H1 (cell line): ENCODE results near the gene COMT. TPM values are rescaled to one million over a fixed set of nuclear protein-coding genes. Genes with fewer than 3 reads are reported as not detected.

Experiments
- CTCF ChIA-PET: fragments of 300-600 bp; sonication (Branson Sonifier 250); formaldehyde crosslinking; loops from one replicate; lab custom pipeline; 2021; ENCODE audit not compliant: partially characterized antibody; lab: Charles Lee
- POLR2A ChIA-PET: fragments of 300-600 bp; sonication (Branson Sonifier 250); formaldehyde crosslinking; loops from one replicate; lab custom pipeline; 2021; ENCODE audit warnings: inconsistent platforms; ENCODE audit not compliant: partially characterized antibody; lab: Charles Lee
- DNase-seq, 2 experiments: peaks; one replicate each; pipeline versions ENCODE4 v3.0.0 to v3.0.0-alpha.2; 2010 to 2022; ENCODE audit warnings: low spot score in 2 of 2, low read depth in 1 of 2, mixed read lengths in 1 of 2
- FAIRE-seq: peaks from 2 replicates; lab custom pipeline; 2011; peaks lifted over from hg19 to GRCh38; lab: Jason Lieb, UNC
- H2AFZ ChIP-seq: 2 replicates; pipeline ENCODE4 v1.8.1; 2012; ENCODE audit warnings: low read length, inconsistent platforms
- H2AK5ac ChIP-seq: 2 replicates; pipeline ENCODE4 v1.6.1; 2013; ENCODE audit warnings: low read depth, low read length
- H2BK120ac ChIP-seq: replicated peaks from 2 replicates; pipeline ENCODE3; 2013; ENCODE audit warnings: low read depth, low read length, inconsistent platforms
- H2BK12ac ChIP-seq: 2 replicates; pipeline ENCODE4 v1.6.1; 2013; ENCODE audit warnings: low read depth, low read length
- H2BK15ac ChIP-seq: 2 replicates; pipeline ENCODE4 v1.6.1; 2013; ENCODE audit warnings: low read length
- H2BK20ac ChIP-seq: 2 replicates; pipeline ENCODE4 v1.6.1; 2013; ENCODE audit warnings: low read length
- H2BK5ac ChIP-seq: 2 replicates; pipeline ENCODE4 v1.6.1; 2013; ENCODE audit warnings: low read depth, low read length
- H3K14ac ChIP-seq: 2 replicates; pipeline ENCODE4 v1.6.1; 2013; ENCODE audit warnings: inconsistent platforms; ENCODE audit not compliant: insufficient read length
- H3K18ac ChIP-seq: 2 replicates; pipeline ENCODE4 v1.6.1; 2013; ENCODE audit warnings: low read length; ENCODE audit errors: extremely low read depth
- H3K23ac ChIP-seq: 2 replicates; pipeline ENCODE4 v1.6.1; 2013; ENCODE audit warnings: inconsistent platforms; ENCODE audit not compliant: insufficient read length
- H3K23me2 ChIP-seq: 2 replicates; pipeline ENCODE4 v1.6.1; 2013; ENCODE audit warnings: low read depth, low read length
- H3K27ac ChIP-seq: 2 replicates; pipeline ENCODE4 v1.6.1; 2011; ENCODE audit warnings: low read depth, low read length, inconsistent platforms
- H3K27me3 ChIP-seq, 4 experiments: replicated peaks in 1 of 4; 1 replicate in 1 of 4; 2 replicates in 3 of 4; pipeline versions ENCODE4 v1.6.1 to v1.8.1; 2011 to 2013; ENCODE audit warnings: low read length in 3 of 4, mild to moderate bottlenecking in 3 of 4, inconsistent platforms in 2 of 4, mixed read lengths in 2 of 4, moderate library complexity in 1 of 4; ENCODE audit not compliant: control insufficient read depth in 3 of 4, insufficient read depth in 3 of 4; ENCODE audit errors: extremely low read depth in 1 of 4
- H3K36me3 ChIP-seq, 4 experiments: 2 replicates each; pipeline versions ENCODE4 v1.6.1 to v1.8.1; 2011 to 2013; ENCODE audit warnings: mild to moderate bottlenecking in 4 of 4, low read length in 3 of 4, moderate library complexity in 2 of 4, control low read depth in 1 of 4, inconsistent platforms in 1 of 4; ENCODE audit not compliant: insufficient read depth in 4 of 4, control insufficient read depth in 2 of 4
- H3K4ac ChIP-seq: replicated peaks from 2 replicates; pipeline ENCODE3; 2013; ENCODE audit warnings: low read length, low read depth, mixed read lengths, inconsistent platforms; ENCODE audit not compliant: insufficient read length
- H3K4me1 ChIP-seq, 4 experiments: replicated peaks in 1 of 4; 1 replicate in 1 of 4; 2 replicates in 3 of 4; pipeline versions ENCODE4 v1.6.1 to v1.8.1; 2011 to 2013; ENCODE audit warnings: low read length in 3 of 4, inconsistent platforms in 2 of 4, mixed read lengths in 1 of 4; ENCODE audit not compliant: insufficient read depth in 4 of 4, control insufficient read depth in 3 of 4
- H3K4me2 ChIP-seq, 2 experiments: 2 replicates each; pipeline versions ENCODE4 v1.6.1 to v1.8.1; 2011 to 2013; ENCODE audit warnings: low read depth in 2 of 2, low read length in 2 of 2, control low read depth in 1 of 2, inconsistent platforms in 1 of 2, mild to moderate bottlenecking in 1 of 2; ENCODE audit not compliant: insufficient read depth in 1 of 2
- H3K4me3 ChIP-seq, 4 experiments: fragments of 200-600, 300-600 bp in 1 of 4; sonication (generic), shearing (Covaris generic), sonication (Bioruptor Twin) in 1 of 4; 2 replicates each; pipeline versions ENCODE4 v1.5.1 to v1.8.1; 2011 to 2016; ENCODE audit warnings: low read length in 4 of 4, low read depth in 3 of 4, control low read depth in 2 of 4, inconsistent platforms in 2 of 4, mild to moderate bottlenecking in 2 of 4, mixed read lengths in 1 of 4, moderate library complexity in 1 of 4; ENCODE audit not compliant: insufficient read depth in 2 of 4; ENCODE audit errors: extremely low read depth in 1 of 4
- H3K56ac ChIP-seq: replicated peaks from 2 replicates; pipeline ENCODE3; 2013; ENCODE audit warnings: low read depth, mild to moderate bottlenecking, mixed read lengths, low read length, inconsistent platforms; ENCODE audit not compliant: insufficient read length
- H3K79me1 ChIP-seq: 2 replicates; pipeline ENCODE4 v1.6.1; 2013; ENCODE audit warnings: low read depth, low read length, control low read depth
- H3K79me2 ChIP-seq, 2 experiments: 2 replicates each; pipeline versions ENCODE4 v1.6.1 to v1.8.1; 2012 to 2013; ENCODE audit warnings: low read length in 2 of 2, mild to moderate bottlenecking in 2 of 2, inconsistent platforms in 1 of 2; ENCODE audit not compliant: insufficient read depth in 2 of 2, control insufficient read depth in 1 of 2
- H3K9ac ChIP-seq, 4 experiments: replicated peaks in 1 of 4; 1 replicate in 1 of 4; 2 replicates in 3 of 4; pipeline versions ENCODE4 v1.6.1 to v1.8.1; 2011 to 2013; ENCODE audit warnings: low read depth in 3 of 4, low read length in 3 of 4, control low read depth in 2 of 4, mild to moderate bottlenecking in 2 of 4, moderate library complexity in 2 of 4, inconsistent platforms in 1 of 4; ENCODE audit errors: extremely low read depth in 1 of 4
- H3K9me3 ChIP-seq, 2 experiments: 2 replicates each; pipeline versions ENCODE4 v1.6.1 to v1.8.1; 2012 to 2013; ENCODE audit warnings: mild to moderate bottlenecking in 2 of 2, moderate library complexity in 2 of 2, control low read depth in 1 of 2, inconsistent platforms in 1 of 2, low read depth in 1 of 2, low read length in 1 of 2, mixed read lengths in 1 of 2; ENCODE audit not compliant: insufficient read depth in 2 of 2
- H4K20me1 ChIP-seq, 2 experiments: replicated peaks in 1 of 2; 2 replicates each; pipeline versions ENCODE3 to v1.8.1; 2011 to 2013; ENCODE audit warnings: inconsistent platforms in 2 of 2, low read length in 2 of 2, mild to moderate bottlenecking in 1 of 2; ENCODE audit not compliant: insufficient read depth in 2 of 2, control insufficient read depth in 1 of 2
- H4K5ac ChIP-seq: 2 replicates; pipeline ENCODE4 v1.6.1; 2013; ENCODE audit warnings: low read length, low read depth, mixed read lengths, inconsistent platforms; ENCODE audit not compliant: insufficient read length
- H4K8ac ChIP-seq: 2 replicates; pipeline ENCODE4 v1.8.0; 2013; ENCODE audit warnings: mild to moderate bottlenecking, moderate library complexity, low read length, inconsistent platforms; ENCODE audit not compliant: insufficient read depth; ENCODE audit errors: extremely low read depth
- H4K91ac ChIP-seq: replicated peaks from 2 replicates; pipeline ENCODE3; 2013; ENCODE audit warnings: low read length, mixed read lengths, inconsistent platforms; ENCODE audit not compliant: insufficient read length
- ATF2 ChIP-seq: IDR thresholded peaks from 2 replicates; pipeline ENCODE4 v1.6.1; 2012; ENCODE audit warnings: low read length, inconsistent platforms
- BACH1 ChIP-seq: IDR thresholded peaks from 2 replicates; pipeline ENCODE4 v1.6.1; 2012; ENCODE audit warnings: low read length, improper control_type of control experiment
- CBX5 ChIP-seq: fragments of 300-800, 300-1000 bp; sonication (generic); IDR thresholded peaks from 2 replicates; pipeline ENCODE4 v1.7.1; 2016; ENCODE audit warnings: antibody characterized with exemption, low read length, low read depth
- CEBPB ChIP-seq: IDR thresholded peaks from 2 replicates; pipeline ENCODE4 v1.6.1; 2012; ENCODE audit warnings: low read depth, low read length
- CHD2 ChIP-seq: IDR thresholded peaks from 2 replicates; pipeline ENCODE4 v1.6.1; 2012; ENCODE audit warnings: low read length, improper control_type of control experiment
- CTBP2 ChIP-seq: IDR thresholded peaks from 2 replicates; pipeline ENCODE4 v1.7.0; 2011; ENCODE audit warnings: borderline replicate concordance, mild to moderate bottlenecking, moderate library complexity, mixed read lengths, low read length; ENCODE audit not compliant: insufficient read depth, insufficient read length
- EP300 ChIP-seq, 2 experiments: IDR thresholded peaks; 1 replicate in 1 of 2; 2 replicates in 1 of 2; pipeline ENCODE4 v1.6.1; 2011 to 2012; ENCODE audit warnings: low read depth in 2 of 2, low read length in 2 of 2, mild to moderate bottlenecking in 2 of 2, borderline replicate concordance in 1 of 2, inconsistent platforms in 1 of 2, moderate library complexity in 1 of 2
- FOSL1 ChIP-seq: IDR thresholded peaks from 2 replicates; pipeline ENCODE4 v1.6.1; 2011; ENCODE audit warnings: mild to moderate bottlenecking, low read depth, low read length, moderate library complexity; ENCODE audit not compliant: insufficient read depth
- HDAC6 ChIP-seq: IDR thresholded peaks from one replicate; pipeline ENCODE4 v1.7.1; 2012; ENCODE audit warnings: low read depth, mild to moderate bottlenecking, inconsistent platforms, low read length, moderate library complexity
- PHF8 ChIP-seq: fragments of 200-600 bp; sonication (generic); conservative IDR thresholded peaks from 2 replicates; pipeline ENCODE4 v1.7.1; 2012; ENCODE audit warnings: low read depth, mild to moderate bottlenecking, inconsistent platforms, low read length, moderate library complexity
- SP1 ChIP-seq: IDR thresholded peaks from 2 replicates; pipeline ENCODE4 v1.6.1; 2011; ENCODE audit warnings: low read depth, low read length
- SRF ChIP-seq: IDR thresholded peaks from 2 replicates; pipeline ENCODE4 v1.6.1; 2011; ENCODE audit warnings: mild to moderate bottlenecking, low read depth, low read length, moderate library complexity
- TBP ChIP-seq: IDR thresholded peaks from 2 replicates; pipeline ENCODE4 v1.6.1; 2011; ENCODE audit warnings: low read depth, low read length, improper control_type of control experiment
- WGBS, 2 experiments: shearing (Covaris generic) in 1 of 2; methylation state at CpG; one replicate each; pipeline versions ENCODE4 v1.1.6 to v1.1.7; 2013 to 2015; ENCODE audit warnings: low lambda C conversion rate in 2 of 2, mixed read lengths in 2 of 2, inconsistent platforms in 1 of 2, low coverage in 1 of 2, missing lambda C conversion rate in 1 of 2; ENCODE audit not compliant: insufficient replicate concordance in 2 of 2, insufficient coverage in 1 of 2, insufficient read length in 1 of 2; ENCODE audit errors: extremely low coverage in 1 of 2, missing lambda C conversion rate in 1 of 2; 5-methylcytosine and 5-hydroxymethylcytosine counted together
- polyA plus RNA-seq, 7 experiments: library from polyadenylated mRNA; depleted of rRNA in 3 of 7; stranded (reverse) in 5 of 7; unstranded in 2 of 7; fragments of >200 nt in 5 of 7; fragments of 200-250 nt in 2 of 7; gene quantifications; 1 replicate in 5 of 7; 2 replicates in 1 of 7; 4 replicates in 1 of 7; pipeline versions ENCODE4 v1.2.1 to v1.2.3, GENCODE V29; 2011 to 2013; ENCODE audit warnings: missing spikeins in 2 of 7, mixed read lengths in 2 of 7
- total RNA-seq: library from RNA; stranded (reverse); fragmentation: NEBNext Ultra II Directional; extraction: Animal tissue kit (Norgen Biotek cat#: 25700); gene quantifications from 2 replicates; pipeline ENCODE4 v1.2.1, GENCODE V29; 2021

Gene COMT
- total and polyA plus RNA-seq, 2 of the 8 experiments (the other 6 are each of a cell fraction or from before 2014, with no cell fraction given): 15.2 to 33.7 TPM

- Histone ChIP-seq H3K23me2 (no peaks in the 10 kb centered on the region), H3K27me3 (peaks cover 0 to 2% (median 0%) of the 10 kb centered on the region in 4 experiments; a peak in 4 of 7 replicates), H3K23ac (no peak overlapping the region), H3K79me2 (no peaks in the 10 kb centered on the region), H2BK5ac (peak overlapping the region; percentile 71; the same call in 1 of the 2 replicates), H3K4me3 (no peak overlapping the region), H2AK5ac (no peak overlapping the region), H4K20me1 (no peaks in the 10 kb centered on the region), H3K79me1 (no peaks in the 10 kb centered on the region), H4K91ac (peak overlapping the region; percentile 75), H3K27ac (no peak overlapping the region), H3K56ac (no peak overlapping the region), H3K9ac (no peak overlapping the region), H2BK12ac (peak overlapping the region; percentile 96; the same call in 1 of the 2 replicates), H3K18ac (peak overlapping the region; percentile 78; the same call in 1 of the 2 replicates), H3K4ac (no peak overlapping the region), H3K14ac (no peak overlapping the region), H4K8ac (no peak overlapping the region), H4K5ac (no peak overlapping the region), H3K4me1 (peaks cover 7 to 20% (median 18%) of the 10 kb centered on the region in 4 experiments), H3K4me2 (no peak overlapping the region), H2AFZ (no peak overlapping the region), H2BK20ac (peak overlapping the region; percentile 27; the same call in 1 of the 2 replicates), H3K9me3 (no peaks in the 10 kb centered on the region), H3K36me3 (no peaks in the 10 kb centered on the region), H2BK15ac (peak overlapping the region; percentile 76; the same call in 1 of the 2 replicates), H2BK120ac (no peak overlapping the region)
- DNase-seq (no peak), FAIRE-seq (no peak)
- WGBS, 2 experiments: 94% methylated on average over 15 of the region's 15 CpGs; no CpG with 5 or more reads in 1 of the 2 experiments
- ChIA-PET CTCF (interaction anchor here (0.9 to 9.5 kb wide), 2 partner anchors 7 to 13 kb away, joined by 3 to 69 read pairs; no protein-coding TSS in a partner anchor), POLR2A (no interaction called here)
- TF ChIP-seq SRF: no peak
- TF ChIP-seq FOSL1: no peak
- no peak for TF ChIP-seq CBX5
- no peak for TF ChIP-seq BACH1
- no peak for TF ChIP-seq CTBP2
- TF ChIP-seq TBP: no peak
- TF ChIP-seq EP300 (IDR thresholded peaks at IDR 0.05; ENCODE audit: borderline replicate concordance in 1 of 2, low read depth in 2 of 2, low read length in 2 of 2): no peak
- no peak for TF ChIP-seq CEBPB
- TF ChIP-seq SP1: no peak
- no peak for TF ChIP-seq PHF8
- TF ChIP-seq CHD2: no peak
- no peak for TF ChIP-seq ATF2
- TF ChIP-seq HDAC6: no peak
These were observed 48.2 kb upstream of the COMT start for GRCh38 chr22:19893363-19893762.
